HG02798 (cell line): ENCODE measurements around the gene HNRNPR.
"Not testable (repeated sequence)": the region's sequence is repeated elsewhere in the genome, so short reads cannot be mapped to it uniquely, and the experiment has no call there.

Source experiments
- ATAC-seq: cut with Tn5 transposase; IDR thresholded peaks from one replicate; pipeline ENCODE4 v1.9.1; 2021; ENCODE audit warnings: mild to moderate bottlenecking; ENCODE audit not compliant: unreplicated experiment, poor library complexity

The HNRNPR gene

DNA sequence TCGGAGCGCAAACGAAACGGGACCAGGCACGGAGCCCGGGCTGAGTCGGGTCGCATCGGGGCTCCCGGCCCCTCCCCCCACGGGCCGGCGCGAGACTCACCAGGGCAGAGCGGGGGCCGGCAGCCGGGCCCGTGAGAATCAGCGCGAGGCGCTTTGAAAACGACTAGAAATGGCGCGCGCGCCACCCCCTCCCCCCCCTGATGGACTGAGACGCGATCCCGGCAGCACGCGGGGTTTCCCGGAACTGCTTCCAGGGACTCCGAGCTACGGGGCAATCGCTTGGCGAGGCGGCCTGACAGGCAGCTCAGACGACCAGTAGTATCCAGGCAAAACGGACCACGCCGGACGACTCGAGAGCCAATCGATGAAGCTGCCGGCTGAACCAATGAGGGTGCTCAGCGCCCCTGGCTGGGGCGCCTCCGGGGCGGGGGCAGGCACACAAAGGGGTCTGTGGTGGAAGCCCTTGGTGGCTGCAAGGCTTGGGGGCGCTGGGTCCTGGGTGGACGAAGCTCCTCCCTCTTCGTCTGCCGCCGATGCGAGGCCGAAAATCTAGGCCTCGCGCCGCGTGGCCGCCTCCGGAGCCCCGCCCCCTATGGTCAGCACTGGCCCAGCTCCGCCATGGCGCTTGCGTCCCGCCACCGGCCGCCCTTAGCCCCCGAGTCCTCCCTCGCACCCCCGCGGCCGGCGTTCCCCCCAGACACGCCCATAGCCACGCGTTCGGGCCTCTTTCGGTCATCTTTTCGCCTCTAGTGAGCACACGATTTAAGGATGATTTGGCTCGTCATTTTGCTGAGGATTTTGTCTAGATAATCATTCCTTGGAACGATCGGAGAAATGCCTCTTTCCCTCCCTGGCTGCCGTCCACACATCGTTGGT lies at the start of gene HNRNPR:
Gene HNRNPR, minus strand, starts transcription at position 174 of the 876 bp plus-strand sequence. CDS start 3,276 bp downstream, outside the sequence.
- peak; percentile 94 for ATAC-seq

DNA sequence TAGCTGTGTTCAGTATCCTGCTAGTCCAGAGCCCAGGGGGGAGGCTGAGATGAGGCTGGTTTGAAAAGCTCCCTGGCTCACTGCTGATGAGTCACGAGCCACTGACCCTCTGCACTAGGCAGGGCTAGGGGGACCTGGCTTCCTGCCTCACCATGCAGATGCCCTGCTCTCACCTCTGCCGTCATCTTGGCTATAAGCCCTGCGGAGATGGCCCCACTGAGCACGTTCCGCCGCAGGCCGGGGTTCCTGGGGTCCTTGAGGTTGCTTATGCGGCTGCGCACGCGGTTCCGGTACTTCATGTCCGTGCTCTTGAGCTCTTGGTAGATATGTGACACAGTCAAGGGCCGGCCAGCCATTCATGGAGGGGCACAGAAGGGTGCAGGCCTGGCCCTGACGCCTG lies 49.6 kb upstream of the HNRNPR start:
- ATAC-seq, result no peak

DNA sequence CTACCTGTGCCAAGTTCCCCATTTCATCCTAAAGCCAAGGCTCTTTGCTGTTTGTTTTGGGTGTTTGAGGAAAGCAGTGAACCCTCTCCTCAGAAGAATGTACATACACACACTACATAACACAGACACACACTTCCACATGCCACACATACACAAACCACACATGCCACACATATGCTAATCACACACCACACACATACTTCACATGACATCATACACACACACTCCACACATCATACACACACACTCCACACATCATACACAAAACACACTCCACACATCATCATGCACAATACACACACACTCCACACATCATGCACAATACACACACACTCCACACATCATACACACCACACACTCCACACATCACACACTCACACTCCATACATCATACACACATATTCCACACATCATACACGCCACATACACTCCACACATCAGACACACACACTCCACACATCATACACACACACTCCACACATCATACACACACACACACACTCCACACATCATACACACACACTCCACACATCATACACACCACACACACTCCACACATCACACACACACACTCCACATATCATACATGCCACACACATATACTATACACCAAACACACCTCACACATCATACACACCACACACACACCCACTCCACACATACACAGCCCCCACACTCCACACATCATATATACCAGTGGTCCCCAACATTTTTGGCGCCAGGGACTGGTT lies 48.2 kb upstream of the HNRNPR start:
- no peak for ATAC-seq

DNA sequence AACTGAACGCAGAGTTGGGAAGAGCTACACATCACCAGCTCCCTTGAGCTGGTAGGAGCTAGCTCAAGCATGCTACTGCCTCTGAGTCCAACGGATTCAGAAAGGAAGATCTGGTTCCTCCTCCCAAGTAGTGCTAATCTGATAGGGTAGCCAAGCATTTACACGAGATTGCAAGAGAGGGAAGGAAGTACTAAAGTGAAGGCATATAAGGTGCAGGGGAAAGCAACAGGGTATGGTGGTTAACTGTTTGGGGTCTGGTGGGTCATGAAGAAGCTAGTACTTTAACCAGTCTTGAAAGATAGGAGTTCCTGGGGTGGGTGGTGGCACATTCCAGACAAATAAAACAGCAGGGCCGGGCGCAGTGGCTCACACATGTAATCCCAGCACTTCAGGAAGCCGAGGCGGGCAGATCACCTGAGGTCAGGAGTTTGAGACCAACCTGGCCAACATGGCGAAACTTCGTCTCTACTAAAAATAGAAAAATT lies 45.8 kb upstream of the HNRNPR start:
- ATAC-seq, result no peak

DNA sequence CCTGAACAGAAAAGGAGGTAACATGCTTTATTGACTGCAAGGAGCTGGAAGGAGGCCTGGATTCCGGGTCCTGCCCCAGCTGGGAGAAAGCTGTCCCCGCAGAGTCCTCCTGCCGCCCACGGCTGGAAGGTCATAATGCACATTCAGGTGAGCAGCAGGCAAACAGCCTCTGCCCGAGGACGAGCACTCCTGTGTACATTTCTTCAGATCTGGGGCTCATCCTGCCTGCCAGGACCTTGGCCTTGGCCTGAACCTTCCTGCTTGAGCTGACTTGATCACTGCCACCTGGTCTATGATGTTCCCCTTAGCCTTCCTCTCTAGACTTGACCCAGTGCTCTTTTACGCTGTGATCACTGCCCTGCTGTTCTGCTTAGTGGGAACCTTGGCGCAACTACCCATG lies 43.4 kb upstream of the HNRNPR start:
- no peak for ATAC-seq

DNA sequence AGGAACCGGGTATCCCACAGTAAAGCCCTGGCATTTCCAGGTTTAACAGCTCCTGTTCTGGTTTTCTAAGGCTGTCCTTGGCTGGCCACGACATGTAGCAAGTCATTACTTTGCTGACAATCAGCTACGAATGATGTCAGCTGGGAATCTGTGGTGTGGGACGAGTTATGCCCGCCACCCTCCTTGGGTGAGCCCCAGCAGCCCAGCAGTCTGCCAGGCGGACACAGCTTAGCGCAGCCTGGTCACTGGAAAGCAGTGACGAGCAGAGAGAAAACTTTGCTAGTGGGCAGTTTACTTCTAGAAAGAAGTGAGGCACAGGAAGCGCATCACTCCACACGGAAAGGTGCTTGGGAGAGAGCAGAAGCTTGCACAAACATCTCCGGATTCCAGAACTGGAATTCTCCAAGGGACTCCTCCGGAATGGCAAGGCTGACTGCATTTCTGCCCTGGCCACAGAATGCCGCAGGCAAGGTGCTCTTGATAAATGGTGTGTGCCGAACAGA lies 41.1 kb upstream of the HNRNPR start:
- ATAC-seq, result no peak

DNA sequence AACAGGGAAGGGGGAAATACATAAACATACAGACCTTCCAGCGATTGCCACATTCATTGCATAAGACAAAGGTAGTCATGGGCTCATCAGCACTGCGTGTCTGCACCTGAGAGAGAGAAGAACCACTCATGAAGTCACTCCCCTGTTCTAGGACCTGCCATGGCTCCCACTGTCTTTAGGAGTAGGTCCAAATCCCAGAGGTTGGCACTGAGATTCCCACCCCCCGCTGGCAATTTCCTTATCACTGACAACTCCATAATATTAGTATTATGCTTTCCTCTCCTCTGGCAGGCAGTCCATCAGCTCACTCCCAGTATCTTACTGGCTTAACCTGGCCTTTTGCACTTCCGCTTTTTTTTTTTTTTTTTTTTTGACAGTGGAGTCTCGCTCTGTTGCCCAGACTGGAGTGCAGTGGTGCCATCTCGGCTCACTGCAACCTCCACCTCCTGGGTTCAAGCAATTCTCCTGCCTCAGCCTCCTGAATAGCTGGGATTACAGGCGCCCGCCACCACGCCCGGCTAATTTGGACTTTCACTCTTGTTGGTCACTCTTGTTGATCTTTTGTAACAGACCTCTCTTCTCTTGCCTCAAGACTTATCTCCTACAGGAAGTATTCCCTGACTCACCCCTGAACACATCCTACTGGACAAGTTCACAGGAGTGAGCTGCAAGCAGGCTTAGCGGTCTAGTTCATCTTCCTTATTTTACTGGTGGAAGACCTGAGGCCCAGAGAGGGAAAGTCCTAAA lies 40.4 kb upstream of the HNRNPR start:
- no peak for ATAC-seq

DNA sequence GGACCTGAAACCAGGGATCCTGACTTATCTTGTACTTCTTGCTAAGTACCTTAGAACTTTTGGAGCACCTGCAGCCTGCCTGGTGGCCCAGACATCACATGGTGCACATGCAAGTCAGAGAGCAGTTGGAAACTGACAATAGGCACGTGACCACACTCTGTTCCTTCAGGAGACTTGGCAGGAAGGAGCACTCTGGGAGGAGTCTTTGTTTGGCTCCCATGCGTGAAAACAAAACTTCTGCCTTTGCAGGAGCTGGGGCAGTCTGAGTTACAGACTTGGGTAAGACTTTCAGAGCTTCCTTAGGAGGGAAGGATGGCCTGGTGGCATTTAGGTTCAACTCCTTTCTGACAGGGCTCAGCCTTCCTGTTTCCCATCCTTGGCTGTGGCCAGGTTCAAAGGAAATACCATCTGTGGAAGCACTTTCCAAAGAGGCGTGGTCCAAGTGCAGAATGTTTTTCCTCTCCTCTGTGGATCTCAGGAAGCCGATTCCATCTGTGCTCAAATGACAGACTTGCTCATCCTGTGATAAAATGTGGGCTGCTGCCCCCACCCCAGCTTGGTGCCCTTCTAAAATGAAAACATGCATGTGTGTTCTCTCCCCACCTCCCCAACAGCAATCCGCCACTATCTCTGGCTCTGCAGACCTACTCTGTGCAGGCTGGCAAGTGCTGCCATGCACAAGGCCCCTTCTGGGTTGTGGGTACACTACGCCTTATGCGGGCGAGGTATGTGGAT lies 39.7 kb upstream of the HNRNPR start:
- ATAC-seq, result no peak

DNA sequence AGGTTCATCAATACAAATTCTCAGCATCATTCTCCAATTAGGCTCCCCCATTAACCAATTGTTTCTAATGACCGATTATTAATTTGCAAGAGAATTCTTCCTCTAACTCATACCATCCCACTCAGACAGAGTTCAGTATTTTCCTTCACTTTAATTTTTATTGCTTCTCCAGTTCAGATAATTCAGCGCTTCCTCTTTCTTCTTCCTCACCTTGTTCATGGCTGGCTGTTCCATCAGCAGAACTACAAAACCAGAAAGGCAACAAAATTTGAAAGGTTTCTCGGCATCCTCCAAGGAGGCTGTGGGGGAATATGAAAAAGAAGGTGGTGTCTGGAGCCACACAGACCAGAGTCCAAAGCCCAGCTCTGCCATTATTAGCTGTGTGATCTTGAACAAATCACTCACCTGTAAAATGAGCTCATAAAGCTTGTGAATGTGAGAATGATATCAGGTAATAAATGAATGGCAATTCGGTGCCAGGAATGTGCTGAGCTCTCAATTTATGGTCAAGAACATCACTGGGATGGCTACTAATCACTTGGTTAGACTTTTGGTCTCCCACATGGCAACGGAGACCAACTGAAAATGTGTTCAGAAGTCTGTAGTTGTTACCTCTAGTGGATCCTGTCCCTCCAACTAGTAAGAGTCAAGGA lies 37.3 kb upstream of the HNRNPR start:
- ATAC-seq, result no peak

DNA sequence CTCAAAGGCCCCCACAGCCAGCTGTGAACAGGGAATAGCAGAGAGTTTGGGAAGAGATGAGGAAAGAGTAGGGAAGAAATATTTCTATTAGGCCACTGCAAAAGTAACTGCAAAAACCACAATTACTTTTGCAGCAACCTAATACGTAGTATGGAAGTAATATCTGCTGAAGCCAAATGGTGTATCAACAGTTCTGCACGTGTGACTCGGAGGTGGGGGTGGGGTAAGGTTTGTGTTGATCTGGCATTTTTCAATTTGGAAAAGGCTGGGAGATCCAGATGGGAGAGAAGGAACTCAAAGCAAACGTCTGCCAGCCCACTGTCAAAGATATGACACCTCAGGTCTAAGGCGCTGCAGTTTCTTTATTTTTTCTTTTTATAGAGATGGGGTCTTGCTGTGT lies 36.6 kb upstream of the HNRNPR start:
- ATAC-seq, result no peak

DNA sequence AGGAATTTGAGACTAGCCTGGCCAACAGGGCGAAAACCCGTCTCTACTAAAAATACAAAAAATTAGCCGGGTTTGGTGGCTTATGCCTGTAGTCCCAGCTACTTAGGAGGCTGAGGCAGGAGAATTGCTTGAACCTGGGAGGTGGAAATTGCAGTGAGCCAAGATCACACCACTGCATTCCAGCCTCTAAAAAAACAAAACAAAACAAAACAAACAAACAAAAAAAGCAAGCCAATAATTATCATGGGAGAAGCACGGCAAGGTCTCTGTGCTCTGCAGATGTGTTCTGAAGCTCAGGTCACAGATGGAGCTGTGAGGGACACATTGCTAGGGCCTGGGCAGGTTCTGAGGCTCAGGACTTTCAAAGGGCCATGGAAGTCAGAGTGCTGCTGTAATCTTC lies 36.2 kb upstream of the HNRNPR start:
- not testable (repeated sequence) for ATAC-seq

DNA sequence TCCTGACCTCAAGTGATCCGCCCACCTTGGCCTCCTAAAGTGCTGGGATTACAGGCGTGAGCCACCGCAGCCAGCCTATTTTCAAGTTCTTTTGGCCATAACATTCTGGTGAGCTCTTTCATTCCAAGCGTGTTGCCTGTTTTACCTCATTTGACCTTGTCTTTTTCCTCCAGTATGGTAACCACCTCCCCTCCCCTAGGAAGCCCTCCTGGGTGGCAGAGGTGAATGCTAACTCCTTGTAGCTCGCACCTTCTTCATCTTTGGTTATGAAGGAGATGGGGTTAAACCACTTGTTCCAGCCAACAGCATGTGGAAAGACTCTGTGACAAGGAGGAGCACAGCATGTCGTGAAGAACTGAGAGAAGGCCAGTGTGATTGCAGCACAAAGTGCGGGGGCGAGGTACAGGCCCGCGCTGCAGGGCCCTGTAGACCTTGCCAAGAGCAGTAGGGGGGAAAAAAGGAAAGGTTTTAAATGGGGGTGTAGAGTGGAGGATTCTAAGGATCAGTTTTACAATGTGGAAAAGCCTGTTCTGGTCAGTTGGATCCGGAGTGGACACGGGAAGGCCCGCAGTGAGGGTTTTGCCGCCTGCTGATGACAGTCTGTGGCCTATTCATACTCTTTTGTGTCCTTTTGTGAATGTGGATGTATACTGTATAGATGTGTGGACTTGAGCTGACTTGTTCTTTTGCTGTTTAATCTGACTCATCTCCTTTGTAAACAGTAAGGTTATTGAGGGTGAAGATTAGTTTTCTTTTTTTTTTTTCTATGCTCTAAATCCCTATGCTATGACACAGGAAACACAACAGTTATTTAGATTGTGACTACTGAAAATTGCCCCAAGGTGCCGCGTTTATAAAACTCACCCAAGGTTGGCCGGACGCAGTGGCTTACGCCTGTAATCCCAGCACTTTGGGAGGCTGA lies 33.1 kb upstream of the HNRNPR start:
- ATAC-seq, result no peak

DNA sequence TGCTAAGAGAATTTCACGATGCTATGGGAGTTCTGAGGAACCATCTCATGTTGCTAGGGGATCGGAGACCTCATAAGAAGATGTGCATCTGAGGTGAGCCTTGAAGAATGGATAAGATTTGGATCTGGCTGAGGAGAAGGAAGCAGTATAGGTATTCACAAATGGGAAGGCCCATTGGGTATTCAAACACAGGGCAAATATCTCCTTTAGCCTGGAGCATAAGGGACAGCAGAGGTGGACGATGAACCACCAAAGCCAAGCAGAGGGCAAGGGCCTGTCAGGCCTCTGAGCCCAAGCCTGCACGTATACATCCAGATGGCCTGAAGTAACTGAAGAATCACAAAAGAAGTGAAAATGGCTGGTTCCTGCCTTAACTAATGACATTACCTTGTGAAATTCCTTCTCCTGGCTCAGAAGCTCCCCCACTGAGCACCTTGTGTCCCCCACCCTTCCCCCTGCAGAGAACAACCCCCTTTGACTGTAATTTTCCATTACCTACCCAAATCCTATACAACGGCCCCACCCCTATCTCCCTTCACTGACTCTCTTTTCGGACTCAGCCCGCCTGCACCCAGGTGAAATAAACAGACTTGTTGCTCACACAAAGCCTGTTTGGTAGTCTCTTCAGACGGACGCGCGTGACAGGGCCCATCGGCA lies 30.1 kb upstream of the HNRNPR start:
- not testable (repeated sequence) for ATAC-seq

DNA sequence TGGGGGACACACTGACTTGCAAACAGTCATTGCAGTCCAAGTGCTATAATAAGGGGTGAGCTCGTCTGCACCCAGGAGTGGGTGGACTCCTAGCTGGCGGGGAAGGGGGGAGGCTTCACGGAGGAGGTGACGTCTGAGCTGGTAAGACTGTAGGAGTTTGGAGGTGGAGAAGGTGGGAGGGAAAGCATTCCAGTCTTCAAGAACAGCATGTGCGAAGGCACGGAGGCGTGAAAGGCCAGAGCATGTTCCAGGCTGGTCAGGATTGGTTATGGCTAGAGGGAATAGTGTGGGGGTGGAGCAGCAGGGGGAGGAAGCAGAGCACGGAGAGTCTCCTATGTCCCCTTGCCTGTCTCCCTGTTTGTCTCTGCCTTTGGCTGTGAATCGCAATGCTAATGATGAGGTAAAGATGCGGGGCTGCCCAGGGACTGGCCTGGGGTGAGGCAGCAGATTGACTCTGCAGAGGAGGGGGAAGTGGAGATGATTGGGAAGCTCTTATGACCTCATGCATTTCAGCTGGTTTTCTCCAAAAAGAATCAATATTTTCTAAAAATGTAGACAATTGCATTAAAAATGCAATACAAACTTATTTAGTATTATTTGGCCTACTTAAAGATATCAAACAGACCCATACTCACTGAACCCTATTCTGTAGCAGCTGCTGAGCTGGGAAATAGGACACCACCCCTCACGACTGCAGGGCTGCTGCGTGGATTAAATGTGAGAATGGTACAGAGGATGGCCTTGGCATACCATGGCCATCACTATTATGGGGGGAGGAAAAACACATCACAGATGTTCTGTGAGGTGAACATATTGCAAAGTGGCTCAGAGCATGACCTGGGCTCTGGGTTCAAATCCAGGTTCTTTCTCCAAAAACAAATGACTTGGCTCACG lies 28.1 kb upstream of the HNRNPR start:
- ATAC-seq, result no peak

DNA sequence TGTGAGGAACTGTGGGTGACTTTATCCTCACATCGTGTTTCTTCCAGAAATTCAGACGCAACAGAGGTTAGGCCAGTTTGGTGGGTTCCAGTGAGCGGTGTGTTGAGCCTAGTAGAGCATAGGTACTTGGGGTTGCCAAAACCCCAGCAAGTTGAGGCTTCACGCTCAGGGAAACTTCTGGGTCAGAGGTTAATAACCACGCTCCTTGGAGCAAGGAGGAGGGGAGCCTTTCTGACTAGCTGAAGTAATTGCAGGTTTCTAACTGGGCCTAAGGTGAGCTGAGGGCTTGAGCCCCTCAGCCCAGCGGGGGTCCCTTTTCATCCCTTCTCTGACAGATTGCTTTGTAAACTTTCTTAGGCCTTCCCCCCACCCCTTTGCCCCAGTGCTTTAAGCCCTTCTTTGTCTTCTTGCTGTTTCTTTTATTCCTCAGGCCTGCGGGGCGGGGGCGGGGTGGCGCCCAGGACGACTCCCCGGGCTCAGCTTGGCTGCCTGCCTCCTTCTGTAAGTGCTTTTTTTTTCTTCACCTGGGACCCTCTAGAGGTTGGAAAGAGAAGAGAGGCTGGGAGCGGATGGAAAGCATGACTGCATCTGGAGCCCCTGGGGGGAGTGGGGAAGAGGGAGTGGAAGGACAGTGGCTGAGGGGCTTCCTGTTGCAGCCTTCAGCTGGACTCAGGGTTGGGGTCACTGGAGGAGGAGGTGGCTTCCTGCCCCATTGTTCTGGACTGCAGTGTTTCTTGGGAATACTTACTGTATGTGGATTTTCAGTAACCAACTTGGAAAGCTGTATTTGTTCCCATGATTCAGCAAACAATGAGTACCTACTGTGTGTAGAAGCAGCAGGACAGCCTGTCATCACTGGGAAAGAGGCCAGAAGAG lies 26.9 kb upstream of the HNRNPR start:
- no peak for ATAC-seq

DNA sequence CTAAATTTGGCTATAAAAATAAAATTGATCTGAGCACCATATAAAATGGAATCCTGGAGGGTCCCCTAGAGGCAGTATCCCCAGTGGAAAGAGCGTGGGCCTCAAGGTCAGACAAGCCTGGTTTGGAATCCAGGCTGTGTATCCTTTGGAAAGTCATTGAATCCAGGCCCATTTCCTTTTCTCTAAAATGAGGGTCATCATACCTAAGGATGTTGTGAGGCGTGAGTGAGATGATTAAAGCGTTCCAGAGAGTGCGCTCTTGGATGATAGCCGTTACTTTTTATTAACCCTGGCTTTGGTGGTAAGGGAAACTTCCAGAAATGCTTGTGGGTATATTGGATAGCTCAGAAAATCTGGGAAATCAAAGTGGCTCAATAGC lies 26.2 kb upstream of the HNRNPR start:
- no peak for ATAC-seq
